ENCODE measurements around the gene FERMT1. TPM values are rescaled to one million over a fixed set of nuclear protein-coding genes. Genes with fewer than 3 reads are reported as not detected.

Gene FERMT1
- total RNA-seq, 1 experiment from 2014 or later, result 30.1 TPM

GRCh38 chr20:6134592-6134991 lies 11.8 kb upstream of the FERMT1 start:
- intact Hi-C loops (cut with micrococcal nuclease; ENCODE audit: unreplicated experiment), result no loop called here
- ChIA-PET CTCF (no interaction called here), POLR2A (no interaction called here)
- H3K9me3 Mint-ChIP-seq (ENCODE audit: unreplicated experiment), result peaks cover 1% of the 10 kb centered on the region
- no peak overlapping the region for H3K4me3 Mint-ChIP-seq (ENCODE audit: unreplicated experiment)
- H3K4me1 Mint-ChIP-seq (ENCODE audit: low read depth, unreplicated experiment), result no peaks in the 10 kb centered on the region
- H3K27ac Mint-ChIP-seq (ENCODE audit: unreplicated experiment), result no peak overlapping the region
- DNase-seq, result no peak
- no peaks in the 10 kb centered on the region for H3K27me3 ChIP-seq (replicated peaks; ENCODE audit: control insufficient read depth, insufficient read depth, low read length)
- TF ChIP-seq CTCF (IDR thresholded peaks at IDR 0.05; ENCODE audit: insufficient read depth in 1 of 2, low read depth in 1 of 2, low read length in 1 of 2, severe bottlenecking in 1 of 2, unreplicated experiment in 1 of 2), result no peak
- H3K36me3 Mint-ChIP-seq (ENCODE audit: insufficient read depth, unreplicated experiment), result no peaks in the 10 kb centered on the region
- H3K27me3 Mint-ChIP-seq (ENCODE audit: insufficient read depth, unreplicated experiment), result peaks cover 16% of the 10 kb centered on the region
- no peaks in the 10 kb centered on the region for H3K4me1 ChIP-seq
- no peaks in the 10 kb centered on the region for H3K36me3 ChIP-seq (ENCODE audit: control insufficient read depth, insufficient read depth, low read length)
- no TSS peak for BruUV-seq (replicated peaks)
- no peak overlapping the region for H3K4me3 ChIP-seq (ENCODE audit: low read depth, low read length)
- H3K9me3 ChIP-seq, result no peaks in the 10 kb centered on the region

GRCh38 chr20:6130045-6130444 lies 7.2 kb upstream of the FERMT1 start:
- Mint-ChIP-seq H3K36me3 (ENCODE audit: insufficient read depth, unreplicated experiment) (no peaks in the 10 kb centered on the region), H3K9me3 (ENCODE audit: unreplicated experiment) (no peaks in the 10 kb centered on the region), H3K4me3 (ENCODE audit: unreplicated experiment) (no peak overlapping the region), H3K27ac (ENCODE audit: unreplicated experiment) (no peak overlapping the region), H3K27me3 (ENCODE audit: insufficient read depth, unreplicated experiment) (peaks cover 3% of the 10 kb centered on the region), H3K4me1 (ENCODE audit: low read depth, unreplicated experiment) (no peaks in the 10 kb centered on the region)
- TF ChIP-seq CTCF (IDR thresholded peaks at IDR 0.05; ENCODE audit: insufficient read depth in 1 of 2, low read depth in 1 of 2, low read length in 1 of 2, severe bottlenecking in 1 of 2, unreplicated experiment in 1 of 2), result no peak
- Histone ChIP-seq H3K4me3 (ENCODE audit: low read depth, low read length) (no peak overlapping the region), H3K4me1 (no peaks in the 10 kb centered on the region), H3K9me3 (no peaks in the 10 kb centered on the region), H3K36me3 (ENCODE audit: control insufficient read depth, insufficient read depth, low read length) (no peaks in the 10 kb centered on the region), H3K27me3 (replicated peaks; ENCODE audit: control insufficient read depth, insufficient read depth, low read length) (no peaks in the 10 kb centered on the region)
- no TSS peak for BruUV-seq (replicated peaks)
- intact Hi-C loops (cut with micrococcal nuclease; ENCODE audit: unreplicated experiment), result no loop called here
- CTCF ChIA-PET, result no interaction called here
- DNase-seq, result no peak
- POLR2A ChIA-PET, result no interaction called here

- peaks cover 11% of the 10 kb centered on the region for H3K4me1 ChIP-seq
- H3K4me1 Mint-ChIP-seq (ENCODE audit: low read depth, unreplicated experiment), result peaks cover 8% of the 10 kb centered on the region
- H3K36me3 Mint-ChIP-seq (ENCODE audit: insufficient read depth, unreplicated experiment), result peaks cover 8% of the 10 kb centered on the region
- BruUV-seq (replicated peaks), result no TSS peak
- no peak overlapping the region for H3K4me3 Mint-ChIP-seq (ENCODE audit: unreplicated experiment)
- H3K27me3 Mint-ChIP-seq (ENCODE audit: insufficient read depth, unreplicated experiment), result no peaks in the 10 kb centered on the region
- no peak for TF ChIP-seq CTCF (IDR thresholded peaks at IDR 0.05; ENCODE audit: insufficient read depth in 1 of 2, low read depth in 1 of 2, low read length in 1 of 2, severe bottlenecking in 1 of 2, unreplicated experiment in 1 of 2)
- H3K36me3 ChIP-seq (ENCODE audit: control insufficient read depth, insufficient read depth, low read length), result no peaks in the 10 kb centered on the region
- intact Hi-C loops (cut with micrococcal nuclease; ENCODE audit: unreplicated experiment), result no loop called here
- no peak overlapping the region for H3K4me3 ChIP-seq (ENCODE audit: low read depth, low read length)
- no peaks in the 10 kb centered on the region for H3K27me3 ChIP-seq (replicated peaks; ENCODE audit: control insufficient read depth, insufficient read depth, low read length)
- ChIA-PET CTCF (no interaction called here), POLR2A (no interaction called here)
- H3K9me3 Mint-ChIP-seq (ENCODE audit: unreplicated experiment), result no peaks in the 10 kb centered on the region
- no peaks in the 10 kb centered on the region for H3K9me3 ChIP-seq
- H3K27ac Mint-ChIP-seq (ENCODE audit: unreplicated experiment), result no peak overlapping the region
- DNase-seq, result no peak
Observed at GRCh38 chr20:6127825-6128224, 5.0 kb upstream of the FERMT1 start.
